NCI-H146 treated with DMSO at 0.1 percent for 48 hours (cell line): Measurements from ENCODE around the gene CSF1R.
"Not testable (repeated sequence)": the region's sequence is repeated elsewhere in the genome, so short reads cannot be mapped to it uniquely, and the experiment has no call there.

Experiments
- DNase-seq: peaks from one replicate; lab custom pipeline; 2025; ENCODE audit not compliant: unreplicated experiment; lab: John Stamatoyannopoulos, UW

Gene CSF1R

GRCh38 chr5:150105928-150106615 is 19.7 kb upstream of the CSF1R start:
- DNase-seq, result no peak

GRCh38 chr5:150104550-150104870 is 18.2 kb upstream of the CSF1R start:
- no peak for DNase-seq

- no peak for DNase-seq
Observed at GRCh38 chr5:150103678-150104549, 17.6 kb upstream of the CSF1R start.

GRCh38 chr5:150101023-150101422 is 14.7 kb upstream of the CSF1R start:
- DNase-seq, result no peak

- DNase-seq, result no peak
Observed at GRCh38 chr5:150097152-150097551, 10.8 kb upstream of the CSF1R start.

GRCh38 chr5:150092159-150092787 is 5.9 kb upstream of the CSF1R start:
- DNase-seq, result no peak

- DNase-seq, result no peak
Observed at GRCh38 chr5:150085191-150085912, 1.0 kb downstream of the CSF1R start.

GRCh38 chr5:150084754-150085153 is 1.6 kb downstream of the CSF1R start:
- not testable (repeated sequence) for DNase-seq

- no peak for DNase-seq
Observed at GRCh38 chr5:150082889-150083288, 3.5 kb downstream of the CSF1R start.

- no peak for DNase-seq
Observed at GRCh38 chr5:150082374-150082773, 4.0 kb downstream of the CSF1R start.

- DNase-seq, result no peak
Observed at GRCh38 chr5:150081541-150082283, 4.6 kb downstream of the CSF1R start.

GRCh38 chr5:150080696-150081435 is 5.5 kb downstream of the CSF1R start:
- no peak for DNase-seq

- no peak for DNase-seq
Observed at GRCh38 chr5:150079909-150080461, 6.4 kb downstream of the CSF1R start.

- no peak for DNase-seq
Observed at GRCh38 chr5:150078802-150079689, 7.3 kb downstream of the CSF1R start.

GRCh38 chr5:150077996-150078801 is 8.2 kb downstream of the CSF1R start:
- DNase-seq, result no peak

- DNase-seq, result no peak
Observed at GRCh38 chr5:150077060-150077459, 9.3 kb downstream of the CSF1R start.

- DNase-seq, result no peak
Observed at GRCh38 chr5:150075806-150076205, 10.5 kb downstream of the CSF1R start.

GRCh38 chr5:150075233-150075632 is 11.1 kb downstream of the CSF1R start:
- DNase-seq, result no peak
